Kidney (tissue), 14 donors: ENCODE data around the gene ANAPC16. TPM values are rescaled to one million over a fixed set of nuclear protein-coding genes. Genes with fewer than 3 reads are reported as not detected.

ENCODE experiments used
- DNase-seq, 5 donors: peaks; one replicate each; pipeline ENCODE4 v3.0.0-alpha.2; 2013 to 2020
- FAIRE-seq: peaks from 2 replicates; lab custom pipeline; 2012; peaks lifted over from hg19 to GRCh38; lab: Jason Lieb, UNC
- H3K27ac ChIP-seq, 2 donors: one replicate each; pipeline ENCODE4 v1.7.0; 2013; ENCODE audit warnings: low read depth in 2 of 2, low read length in 2 of 2, inconsistent platforms in 1 of 2
- H3K27me3 ChIP-seq: one replicate; pipeline ENCODE4 v1.7.1; 2013; ENCODE audit warnings: low read length, inconsistent platforms; ENCODE audit not compliant: control insufficient read depth, insufficient read depth
- H3K36me3 ChIP-seq, 3 donors: one replicate each; pipeline versions ENCODE4 v1.7.0 to v1.7.1; 2013; ENCODE audit warnings: low read length in 3 of 3, control low read depth in 1 of 3, inconsistent platforms in 1 of 3; ENCODE audit not compliant: insufficient read depth in 3 of 3, control insufficient read depth in 2 of 3
- H3K4me1 ChIP-seq, 3 donors: one replicate each; pipeline versions ENCODE4 v1.7.0 to v1.7.1; 2013; ENCODE audit warnings: low read length in 3 of 3, inconsistent platforms in 1 of 3, low read depth in 1 of 3; ENCODE audit not compliant: control insufficient read depth in 2 of 3, insufficient read depth in 2 of 3
- H3K4me3 ChIP-seq, 3 donors: one replicate each; pipeline versions ENCODE4 v1.7.0 to v1.8.1; 2013; ENCODE audit warnings: low read length in 3 of 3, control low read depth in 1 of 3, inconsistent platforms in 1 of 3
- H3K9ac ChIP-seq, 3 donors: one replicate each; pipeline versions ENCODE4 v1.7.0 to v1.7.1; 2013; ENCODE audit warnings: low read length in 3 of 3, control low read depth in 1 of 3, inconsistent platforms in 1 of 3
- H3K9me3 ChIP-seq, 3 donors: one replicate each; pipeline versions ENCODE4 v1.7.0 to v1.7.1; 2013; ENCODE audit warnings: low read length in 3 of 3, control low read depth in 1 of 3, inconsistent platforms in 1 of 3; ENCODE audit not compliant: control insufficient read depth in 2 of 3, insufficient read depth in 1 of 3
- CTCF ChIP-seq: IDR thresholded peaks from 3 replicates; pipeline ENCODE4 v1.5.1; 2012; ENCODE audit warnings: mild to moderate bottlenecking, moderate library complexity, borderline replicate concordance; ENCODE audit not compliant: insufficient read depth; ENCODE audit errors: extremely low read depth
- intact Hi-C: fragments of 100-400 bp; cut with DNase I; formaldehyde crosslinking; loops from one replicate; pipeline ENCODE4 v1.11.1; 2022
- polyA plus RNA-seq: library from polyadenylated mRNA; stranded (reverse); fragments of 350-450 nt; fragmentation: Illumina TruSeq; extraction: RNeasy Lipid Tissue Mini Kit (QIAGEN cat#74804); gene quantifications from one replicate; pipeline ENCODE4 v1.2.3, GENCODE V29; 2014; ENCODE audit warnings: low read depth, low replicate concordance; ENCODE audit not compliant: insufficient read depth
- total RNA-seq: library from RNA; stranded (reverse); fragmentation: NEBNext Ultra II Directional; extraction: Animal tissue kit (Norgen Biotek cat#: 25700); gene quantifications from one replicate; pipeline ENCODE4 v1.2.1, GENCODE V29; 2021
- donor health status: control.
- donor health status: control.
- donor health status: control.
- donor health status: control.
- donor health status: control.
- donor health status: DM: yes; HTN: yes; CAD: no.
- donor health status: Normal renal cell carcinoma (clear cell type).

The ANAPC16 gene
- total and polyA plus RNA-seq, 2 donors from 2014 or later: 132 to 210 TPM

- Histone ChIP-seq H3K4me3 (no peak overlapping the region), H3K27me3 (no peaks in the 10 kb centered on the region), H3K36me3 (no peaks in the 10 kb centered on the region), H3K27ac (peak overlapping the region; percentile 80 to 89), H3K9me3 (no peaks in the 10 kb centered on the region), H3K9ac (peak overlapping the region in 2 of 3 donors; percentile 15 to 59), H3K4me1 (peaks cover 8 to 35% (median 28%) of the 10 kb centered on the region in 3 donors)
- FAIRE-seq (no peak), DNase-seq (peak; percentile 79 to 96 (median 86))
- TF ChIP-seq CTCF: peak; percentile 35
- intact Hi-C loops: no loop called here
These were observed 39.2 kb downstream of the ANAPC16 start for GRCh38 chr10:72254813-72255568.

- peaks cover 14 to 41% (median 31%) of the 10 kb centered on the region in 3 donors for H3K4me1 ChIP-seq
These were observed 40.3 kb downstream of the ANAPC16 start for GRCh38 chr10:72255977-72256729.

GRCh38 chr10:72257051-72257892 is 41.5 kb downstream of the ANAPC16 start:
- intact Hi-C loops: no loop called here
- DNase-seq (peak in 1 of 5 donors; percentile 41), FAIRE-seq (no peak)
- H3K4me1 ChIP-seq: peaks cover 17 to 41% (median 36%) of the 10 kb centered on the region in 3 donors
- no peak for TF ChIP-seq CTCF
- H3K27me3 ChIP-seq: no peaks in the 10 kb centered on the region
- H3K9ac ChIP-seq: no peak overlapping the region
- H3K4me3 ChIP-seq: no peak overlapping the region
- H3K36me3 ChIP-seq: no peaks in the 10 kb centered on the region
- peak overlapping the region; percentile 9 to 40 for H3K27ac ChIP-seq
- no peaks in the 10 kb centered on the region for H3K9me3 ChIP-seq

More at GRCh38 chr10:72255977-72256729, 40.3 kb downstream of the ANAPC16 start:
- Histone ChIP-seq H3K27me3 (no peaks in the 10 kb centered on the region), H3K27ac (peak overlapping the region in 1 of 2 donors; percentile 89), H3K9me3 (no peaks in the 10 kb centered on the region), H3K4me3 (no peak overlapping the region), H3K36me3 (no peaks in the 10 kb centered on the region), H3K9ac (no peak overlapping the region)
- FAIRE-seq (no peak), DNase-seq (no peak)
- intact Hi-C loops: no loop called here
- no peak for TF ChIP-seq CTCF
